CD14-positive monocyte (primary cell): ENCODE results near the gene KLHL22. TPM values are rescaled to one million over a fixed set of nuclear protein-coding genes. Genes with fewer than 3 reads are reported as not detected.
A peak's percentile ranks its signal among the peaks of the same experiment; 100 is the strongest.

Source experiments
- DNase-seq, 3 donors: peaks; one replicate each; pipeline ENCODE4 v3.0.0-alpha.2; 2011 to 2022
- H2AFZ ChIP-seq: 2 replicates; pipeline ENCODE4 v1.6.0; 2012; ENCODE audit warnings: mild to moderate bottlenecking, low read depth, low read length, inconsistent platforms; ENCODE audit not compliant: insufficient read depth, poor library complexity, severe bottlenecking
- H3K27ac ChIP-seq, 2 donors: 1 replicate in 1 of 2; 2 replicates in 1 of 2; pipeline ENCODE4 v1.5.1; 2012 to 2013; ENCODE audit warnings: low read length in 2 of 2, control low read depth in 1 of 2, inconsistent platforms in 1 of 2, low read depth in 1 of 2, mild to moderate bottlenecking in 1 of 2
- H3K27me3 ChIP-seq, 2 donors: one replicate each; pipeline versions ENCODE4 v1.6.0 to v1.6.1; 2011 to 2013; ENCODE audit warnings: low read length in 2 of 2; ENCODE audit not compliant: control insufficient read depth in 2 of 2, insufficient read depth in 2 of 2
- H3K36me3 ChIP-seq, 2 donors: replicated peaks in 1 of 2; 1 replicate in 1 of 2; 2 replicates in 1 of 2; pipeline versions ENCODE4 v1.5.1 to v1.6.1; 2012 to 2013; ENCODE audit warnings: low read length in 2 of 2, control low read depth in 1 of 2, inconsistent platforms in 1 of 2, mild to moderate bottlenecking in 1 of 2; ENCODE audit not compliant: insufficient read depth in 2 of 2, control insufficient read depth in 1 of 2
- H3K4me1 ChIP-seq, 2 donors: 1 replicate in 1 of 2; 2 replicates in 1 of 2; pipeline versions ENCODE4 v1.5.1 to v1.6.1; 2012 to 2013; ENCODE audit warnings: low read length in 2 of 2, control low read depth in 1 of 2, inconsistent platforms in 1 of 2, mild to moderate bottlenecking in 1 of 2, moderate library complexity in 1 of 2; ENCODE audit not compliant: insufficient read depth in 2 of 2, control insufficient read depth in 1 of 2
- H3K4me2 ChIP-seq: replicated peaks from 2 replicates; pipeline ENCODE3; 2012; ENCODE audit warnings: low read length, moderate library complexity, mild to moderate bottlenecking; ENCODE audit not compliant: poor library complexity, severe bottlenecking; ENCODE audit errors: extremely low read depth
- H3K4me3 ChIP-seq, 3 experiments: fragments of 200-600 bp in 1 of 3; sonication (generic) in 1 of 3; replicated peaks in 1 of 3; 1 replicate in 2 of 3; 2 replicates in 1 of 3; pipeline ENCODE4 v1.5.1; 2011 to 2013; ENCODE audit warnings: low read length in 3 of 3, mild to moderate bottlenecking in 3 of 3, control low read depth in 2 of 3, low read depth in 2 of 3, inconsistent platforms in 1 of 3, moderate library complexity in 1 of 3
- H3K79me2 ChIP-seq: 2 replicates; pipeline ENCODE4 v1.6.0; 2012; ENCODE audit warnings: mild to moderate bottlenecking, control low read depth, inconsistent platforms, low read length, moderate library complexity; ENCODE audit not compliant: insufficient read depth
- H3K9ac ChIP-seq: 2 replicates; pipeline ENCODE4 v1.6.0; 2017; ENCODE audit warnings: low read length, mild to moderate bottlenecking; ENCODE audit not compliant: insufficient read depth, poor library complexity, severe bottlenecking
- H3K9me3 ChIP-seq, 2 donors: replicated peaks in 1 of 2; 1 replicate in 1 of 2; 2 replicates in 1 of 2; pipeline versions ENCODE4 v1.5.1 to v1.6.1; 2012 to 2013; ENCODE audit warnings: low read length in 2 of 2, control low read depth in 1 of 2; ENCODE audit not compliant: control insufficient read depth in 1 of 2, insufficient read depth in 1 of 2
- H4K20me1 ChIP-seq: 2 replicates; pipeline ENCODE4 v1.6.0; 2012; ENCODE audit warnings: mild to moderate bottlenecking, low read length, control low read depth, moderate library complexity; ENCODE audit not compliant: insufficient read depth
- H3K27ac Mint-ChIP-seq, 7 donors: one replicate each; pipeline ENCODE4 v1.8.0; 2020; ENCODE audit warnings: mild to moderate bottlenecking in 7 of 7, mixed read lengths in 7 of 7, moderate library complexity in 6 of 7, inconsistent platforms in 2 of 7
- H3K27me3 Mint-ChIP-seq, 3 donors: one replicate each; pipeline ENCODE4 v1.8.0; 2021 to 2022; ENCODE audit warnings: low read depth in 3 of 3, mild to moderate bottlenecking in 3 of 3, mixed read lengths in 3 of 3, moderate library complexity in 3 of 3, inconsistent platforms in 1 of 3
- H3K36me3 Mint-ChIP-seq, 2 donors: one replicate each; pipeline ENCODE4 v1.8.0; 2020; ENCODE audit warnings: mixed read lengths in 2 of 2, inconsistent platforms in 1 of 2, mild to moderate bottlenecking in 1 of 2
- H3K4me1 Mint-ChIP-seq: one replicate; pipeline ENCODE4 v1.8.0; 2020; ENCODE audit warnings: mild to moderate bottlenecking, mixed read lengths
- H3K4me3 Mint-ChIP-seq, 2 donors: one replicate each; pipeline ENCODE4 v1.8.0; 2020; ENCODE audit warnings: mild to moderate bottlenecking in 2 of 2, mixed read lengths in 2 of 2, moderate library complexity in 1 of 2
- H3K9me3 Mint-ChIP-seq, 7 donors: one replicate each; pipeline ENCODE4 v1.8.0; 2020 to 2022; ENCODE audit warnings: mixed read lengths in 7 of 7, mild to moderate bottlenecking in 6 of 7, moderate library complexity in 6 of 7, inconsistent platforms in 2 of 7
- WGBS: methylation state at CpG from one replicate; pipeline ENCODE4 v1.1.5; 2013; ENCODE audit warnings: missing lambda C conversion rate; ENCODE audit not compliant: insufficient coverage; 5-methylcytosine and 5-hydroxymethylcytosine counted together
- intact Hi-C, 2 donors: fragments of 100-400 bp; cut with micrococcal nuclease; formaldehyde crosslinking; loops; one replicate each; pipeline versions ENCODE4 v1.15.0 to v1.15.1; 2023
- polyA plus RNA-seq, 3 donors: library from polyadenylated mRNA; depleted of rRNA in 1 of 3; unstranded in 2 of 3; stranded (reverse) in 1 of 3; fragments of 300-500 nt in 2 of 3; fragments of >200 nt in 1 of 3; fragmentation: Illumina TruSeq in 2 of 3; gene quantifications; 1 replicate in 2 of 3; 2 replicates in 1 of 3; pipeline ENCODE4 v1.2.3, GENCODE V29; 2012 to 2021
- TF ChIP-seq, protein P1 (sequence below): fragments of 200-600 bp; IDR thresholded peaks from one replicate; pipeline ENCODE4 v1.8.0; 2022; ENCODE audit warnings: antibody characterized with exemption, mild to moderate bottlenecking

Gene KLHL22
- polyA plus RNA-seq, 3 donors: 7.8 to 15.6 (median 9.2) TPM

DNA sequence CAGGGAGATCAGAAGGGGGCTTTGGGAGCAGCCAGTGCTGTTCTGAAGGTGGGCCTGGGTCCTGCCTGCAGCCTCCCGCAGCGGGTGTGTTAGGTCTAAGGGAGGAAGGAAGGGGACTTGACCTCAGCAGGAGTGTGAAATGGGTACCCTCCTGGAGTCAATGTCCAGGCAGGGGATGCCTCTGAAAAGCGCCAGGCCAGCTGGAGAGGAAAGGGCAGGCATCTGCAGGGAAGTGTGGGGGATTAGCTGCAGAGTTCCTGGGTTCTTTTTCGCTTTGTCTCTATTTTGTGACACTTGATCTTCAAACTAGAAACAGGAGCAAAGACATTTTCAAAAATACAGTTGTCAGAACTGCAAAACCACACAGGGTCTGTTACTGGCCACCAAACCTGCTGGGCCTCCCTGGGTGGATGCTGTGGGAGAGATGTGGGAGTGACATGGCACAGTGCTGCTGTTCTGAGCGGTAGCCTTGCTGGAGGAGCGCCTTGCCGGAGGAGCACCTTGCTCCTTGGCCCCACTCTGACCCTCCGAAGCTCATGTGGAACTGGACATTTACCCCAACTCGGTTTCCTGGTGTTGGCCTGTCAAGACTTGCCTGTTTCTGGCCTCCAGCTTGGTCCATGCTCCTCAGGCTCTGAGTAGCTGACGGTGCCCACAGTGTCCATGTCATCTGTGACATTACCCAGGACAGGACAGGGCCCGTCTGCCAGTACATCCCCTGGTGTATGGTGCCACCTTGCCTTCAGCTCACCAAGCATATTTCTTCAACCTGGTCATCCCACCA lies 37.7 kb upstream of the KLHL22 start:
- Mint-ChIP-seq H3K9me3 (no peaks in the 10 kb centered on the region), H3K27me3 (peaks cover 0 to 3% (median 0%) of the 10 kb centered on the region in 3 donors), H3K36me3 (peaks cover 43 to 69% of the 10 kb centered on the region in 2 donors), H3K4me1 (peaks cover 27% of the 10 kb centered on the region), H3K4me3 (no peak overlapping the region), H3K27ac (peak overlapping the region in 5 of 7 donors; percentile 13 to 87 (median 79))
- TF ChIP-seq, protein P1, sequence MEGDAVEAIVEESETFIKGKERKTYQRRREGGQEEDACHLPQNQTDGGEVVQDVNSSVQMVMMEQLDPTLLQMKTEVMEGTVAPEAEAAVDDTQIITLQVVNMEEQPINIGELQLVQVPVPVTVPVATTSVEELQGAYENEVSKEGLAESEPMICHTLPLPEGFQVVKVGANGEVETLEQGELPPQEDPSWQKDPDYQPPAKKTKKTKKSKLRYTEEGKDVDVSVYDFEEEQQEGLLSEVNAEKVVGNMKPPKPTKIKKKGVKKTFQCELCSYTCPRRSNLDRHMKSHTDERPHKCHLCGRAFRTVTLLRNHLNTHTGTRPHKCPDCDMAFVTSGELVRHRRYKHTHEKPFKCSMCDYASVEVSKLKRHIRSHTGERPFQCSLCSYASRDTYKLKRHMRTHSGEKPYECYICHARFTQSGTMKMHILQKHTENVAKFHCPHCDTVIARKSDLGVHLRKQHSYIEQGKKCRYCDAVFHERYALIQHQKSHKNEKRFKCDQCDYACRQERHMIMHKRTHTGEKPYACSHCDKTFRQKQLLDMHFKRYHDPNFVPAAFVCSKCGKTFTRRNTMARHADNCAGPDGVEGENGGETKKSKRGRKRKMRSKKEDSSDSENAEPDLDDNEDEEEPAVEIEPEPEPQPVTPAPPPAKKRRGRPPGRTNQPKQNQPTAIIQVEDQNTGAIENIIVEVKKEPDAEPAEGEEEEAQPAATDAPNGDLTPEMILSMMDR: no peak
- H3K36me3 ChIP-seq: peaks cover 52 to 73% of the 10 kb centered on the region in 2 donors
- H3K4me2 ChIP-seq: no peak overlapping the region
- H3K9ac ChIP-seq: no peak overlapping the region
- peaks cover 100% of the 10 kb centered on the region for H4K20me1 ChIP-seq
- H3K79me2 ChIP-seq: peaks cover 93% of the 10 kb centered on the region
- H3K4me3 ChIP-seq: no peak overlapping the region
- no peaks in the 10 kb centered on the region for H3K27me3 ChIP-seq
- WGBS: 98% methylated on average over 10 of the region's 11 CpGs
- no peak for DNase-seq
- intact Hi-C loops: no loop called here
- H3K9me3 ChIP-seq: no peaks in the 10 kb centered on the region
- H2AFZ ChIP-seq: no peak overlapping the region
- no peaks in the 10 kb centered on the region for H3K4me1 ChIP-seq
- peak overlapping the region in 1 of 2 donors; percentile 3 for H3K27ac ChIP-seq

DNA sequence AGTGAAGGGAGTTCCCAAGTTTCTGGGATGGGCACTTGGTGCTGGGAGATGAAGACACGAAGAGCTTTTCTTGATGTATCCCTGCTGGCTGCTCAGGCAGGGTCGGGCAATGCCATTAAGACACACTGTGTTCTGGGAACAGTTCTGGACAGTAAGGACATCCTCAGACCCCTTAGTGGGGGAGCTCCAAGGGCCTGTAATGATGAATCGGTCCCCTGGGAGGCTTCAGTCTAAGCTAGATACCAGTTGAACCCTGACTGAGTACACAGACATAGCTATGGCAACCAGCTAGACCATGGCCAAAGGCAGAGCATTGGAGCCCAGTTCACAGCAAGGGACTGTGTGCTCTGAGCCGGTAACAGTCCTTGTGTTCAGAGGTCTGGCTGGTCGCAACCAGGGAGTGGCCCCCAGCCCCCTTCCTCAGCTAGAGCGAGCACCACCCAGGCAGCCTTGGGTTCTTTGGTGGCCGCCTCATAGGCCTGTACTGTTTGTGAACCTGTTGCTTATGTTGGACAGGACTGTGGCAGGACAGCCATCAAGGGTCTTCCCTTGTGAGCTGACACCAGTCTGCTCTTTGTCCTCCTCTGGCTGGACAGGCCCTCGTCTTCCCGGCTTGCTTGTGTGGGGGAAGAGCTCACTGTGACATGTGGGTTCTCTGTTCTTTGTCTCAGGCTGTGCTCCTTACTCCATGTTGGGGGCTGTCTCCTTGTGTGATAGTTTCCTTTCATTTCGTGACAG lies 36.8 kb upstream of the KLHL22 start:
- Mint-ChIP-seq H3K9me3 (no peaks in the 10 kb centered on the region), H3K36me3 (peaks cover 43 to 69% of the 10 kb centered on the region in 2 donors), H3K27me3 (peaks cover 0 to 3% (median 0%) of the 10 kb centered on the region in 3 donors), H3K27ac (peak overlapping the region in 6 of 7 donors; percentile 50 to 83 (median 76)), H3K4me3 (no peak overlapping the region), H3K4me1 (peaks cover 27% of the 10 kb centered on the region)
- no peaks in the 10 kb centered on the region for H3K4me1 ChIP-seq
- H3K9me3 ChIP-seq: no peaks in the 10 kb centered on the region
- H2AFZ ChIP-seq: no peak overlapping the region
- peaks cover 96% of the 10 kb centered on the region for H3K79me2 ChIP-seq
- intact Hi-C loops: no loop called here
- peak overlapping the region in 1 of 2 donors; percentile 41 for H3K27ac ChIP-seq
- no peak overlapping the region for H3K4me3 ChIP-seq
- 91% methylated on average over 9 of the region's 10 CpGs for WGBS
- no peak overlapping the region for H3K9ac ChIP-seq
- H3K27me3 ChIP-seq: no peaks in the 10 kb centered on the region
- H3K4me2 ChIP-seq: no peak overlapping the region
- TF ChIP-seq, protein P1: no peak
- DNase-seq: no peak
- peaks cover 50 to 73% of the 10 kb centered on the region in 2 donors for H3K36me3 ChIP-seq
- peaks cover 100% of the 10 kb centered on the region for H4K20me1 ChIP-seq
